Nephron (organoid): ENCODE data around the gene MYO1C.

ENCODE experiments used
- H3K27ac Mint-ChIP-seq, 3 experiments: 2 replicates each; pipeline ENCODE4 v1.8.0; 2020; ENCODE audit warnings: mixed read lengths in 3 of 3, mild to moderate bottlenecking in 2 of 3, moderate library complexity in 1 of 3
- H3K27me3 Mint-ChIP-seq: 2 replicates; pipeline ENCODE4 v1.8.0; 2021; ENCODE audit warnings: low read depth, mild to moderate bottlenecking, moderate library complexity, mixed read lengths
- H3K36me3 Mint-ChIP-seq: 2 replicates; pipeline ENCODE4 v1.8.0; 2020; ENCODE audit warnings: low read depth, mixed read lengths
- H3K4me1 Mint-ChIP-seq: 2 replicates; pipeline ENCODE4 v1.8.0; 2020; ENCODE audit warnings: mixed read lengths
- H3K4me3 Mint-ChIP-seq, 3 experiments: 2 replicates each; pipeline ENCODE4 v1.8.0; 2020; ENCODE audit warnings: mild to moderate bottlenecking in 3 of 3, mixed read lengths in 3 of 3, moderate library complexity in 2 of 3
- H3K9me3 Mint-ChIP-seq: 2 replicates; pipeline ENCODE4 v1.8.0; 2020; ENCODE audit warnings: mixed read lengths
- CTCF ChIP-seq, 3 experiments: fragments of 200-600 bp; sonication (generic); IDR thresholded peaks; one replicate each; pipeline ENCODE4 v1.5.0; 2021; ENCODE audit warnings: antibody characterized with exemption in 3 of 3; ENCODE audit not compliant: unreplicated experiment in 3 of 3

The MYO1C gene

GRCh38 chr17:1488826-1489270 lies 3.6 kb downstream of the MYO1C start:
- peak overlapping the region; percentile 77 to 87 (median 84) for H3K4me3 Mint-ChIP-seq
- H3K27me3 Mint-ChIP-seq: no peaks in the 10 kb centered on the region
- no peaks in the 10 kb centered on the region for H3K9me3 Mint-ChIP-seq
- H3K36me3 Mint-ChIP-seq: no peaks in the 10 kb centered on the region
- H3K27ac Mint-ChIP-seq: peak overlapping the region; percentile 73 to 86 (median 77)
- TF ChIP-seq CTCF (IDR thresholded peaks at IDR 0.05; ENCODE audit: unreplicated experiment in 3 of 3): no peak
- H3K4me1 Mint-ChIP-seq: peaks cover 33% of the 10 kb centered on the region

GRCh38 chr17:1487939-1488825 lies 4.3 kb downstream of the MYO1C start:
- Mint-ChIP-seq H3K27ac (peak overlapping the region; percentile 73 to 86 (median 79)), H3K9me3 (no peaks in the 10 kb centered on the region), H3K27me3 (no peaks in the 10 kb centered on the region), H3K4me3 (peak overlapping the region; percentile 86 to 87 (median 86)), H3K4me1 (peaks cover 26% of the 10 kb centered on the region), H3K36me3 (peaks cover 3% of the 10 kb centered on the region)
- no peak for TF ChIP-seq CTCF (IDR thresholded peaks at IDR 0.05; ENCODE audit: unreplicated experiment in 3 of 3)

- Mint-ChIP-seq H3K27ac (peak overlapping the region; percentile 77 to 96 (median 90)), H3K36me3 (peaks cover 7% of the 10 kb centered on the region), H3K4me1 (peaks cover 22% of the 10 kb centered on the region), H3K4me3 (peak overlapping the region; percentile 85 to 87 (median 86)), H3K9me3 (no peaks in the 10 kb centered on the region), H3K27me3 (no peaks in the 10 kb centered on the region)
- no peak for TF ChIP-seq CTCF (IDR thresholded peaks at IDR 0.05; ENCODE audit: unreplicated experiment in 3 of 3)
Measured at GRCh38 chr17:1486802-1487695, 5.4 kb downstream of the MYO1C start.

GRCh38 chr17:1485423-1486376 lies 6.8 kb downstream of the MYO1C start:
- Mint-ChIP-seq H3K4me1 (peaks cover 20% of the 10 kb centered on the region), H3K36me3 (peaks cover 18% of the 10 kb centered on the region), H3K9me3 (no peaks in the 10 kb centered on the region), H3K27me3 (no peaks in the 10 kb centered on the region), H3K4me3 (peak overlapping the region; percentile 79 to 94 (median 87)), H3K27ac (peak overlapping the region in 1 of 3 experiments; percentile 89)
- no peak for TF ChIP-seq CTCF (IDR thresholded peaks at IDR 0.05; ENCODE audit: unreplicated experiment in 3 of 3)
